ENCODE data around the gene CDKN2B-AS1. TPM values are rescaled to one million over a fixed set of nuclear protein-coding genes. Genes with fewer than 3 reads are reported as not detected.

The CDKN2B-AS1 gene
- total RNA-seq, 2 experiments from 2014 or later: 4.4 to 5.6 TPM

GRCh38 chr9:22100626-22101025, 106.0 kb downstream of the CDKN2B-AS1 start:
- CTCF ChIA-PET: no interaction called here
- Mint-ChIP-seq H3K4me3 (no peak overlapping the region), H3K27ac (no peak overlapping the region), H3K27me3 (peaks cover 40% of the 10 kb centered on the region), H3K36me3 (ENCODE audit: low read depth) (peaks cover 6% of the 10 kb centered on the region), H3K9me3 (no peaks in the 10 kb centered on the region), H3K4me1 (peaks cover 40% of the 10 kb centered on the region)
- POLR2A ChIA-PET: no interaction called here
- DNase-seq: no peak

GRCh38 chr9:22102146-22103053, 107.8 kb downstream of the CDKN2B-AS1 start:
- no peak for DNase-seq
- Mint-ChIP-seq H3K4me1 (peaks cover 37% of the 10 kb centered on the region), H3K36me3 (ENCODE audit: low read depth) (peaks cover 6% of the 10 kb centered on the region), H3K27ac (no peak overlapping the region), H3K9me3 (peaks cover under 1% of the 10 kb centered on the region), H3K4me3 (no peak overlapping the region), H3K27me3 (peaks cover 28% of the 10 kb centered on the region)
- ChIA-PET POLR2A (no interaction called here), CTCF (no interaction called here)

GRCh38 chr9:22103685-22104575, 109.3 kb downstream of the CDKN2B-AS1 start:
- Mint-ChIP-seq H3K27me3 (peaks cover 36% of the 10 kb centered on the region), H3K36me3 (ENCODE audit: low read depth) (peaks cover 3% of the 10 kb centered on the region), H3K9me3 (peaks cover 4% of the 10 kb centered on the region), H3K4me1 (peaks cover 34% of the 10 kb centered on the region), H3K27ac (no peak overlapping the region), H3K4me3 (no peak overlapping the region)
- CTCF ChIA-PET: interaction anchor here (1.6 kb wide), 1 partner anchor 16 kb away, joined by 4 read pairs; no protein-coding TSS in a partner anchor
- no peak for DNase-seq
- POLR2A ChIA-PET: no interaction called here

GRCh38 chr9:22105005-22105722, 110.6 kb downstream of the CDKN2B-AS1 start:
- POLR2A ChIA-PET: no interaction called here
- Mint-ChIP-seq H3K36me3 (ENCODE audit: low read depth) (peaks cover 2% of the 10 kb centered on the region), H3K9me3 (peaks cover 4% of the 10 kb centered on the region), H3K27ac (no peak overlapping the region), H3K4me3 (no peak overlapping the region), H3K4me1 (peaks cover 34% of the 10 kb centered on the region), H3K27me3 (peaks cover 37% of the 10 kb centered on the region)
- CTCF ChIA-PET: interaction anchor here (0.7 to 1.6 kb wide), 2 partner anchors 13 to 14 kb away, joined by 4 read pairs; no protein-coding TSS in a partner anchor
- no peak for DNase-seq

- ChIA-PET POLR2A (no interaction called here), CTCF (interaction anchor here (1.2 kb wide), 1 partner anchor 10 kb away, joined by 3 read pairs; no protein-coding TSS in a partner anchor)
- Mint-ChIP-seq H3K9me3 (peaks cover 4% of the 10 kb centered on the region), H3K4me3 (no peak overlapping the region), H3K4me1 (peaks cover 24% of the 10 kb centered on the region), H3K27me3 (peaks cover 36% of the 10 kb centered on the region), H3K27ac (no peak overlapping the region), H3K36me3 (ENCODE audit: low read depth) (no peaks in the 10 kb centered on the region)
- no peak for DNase-seq
Measured at GRCh38 chr9:22107202-22108045, 112.8 kb downstream of the CDKN2B-AS1 start.

DNA sequence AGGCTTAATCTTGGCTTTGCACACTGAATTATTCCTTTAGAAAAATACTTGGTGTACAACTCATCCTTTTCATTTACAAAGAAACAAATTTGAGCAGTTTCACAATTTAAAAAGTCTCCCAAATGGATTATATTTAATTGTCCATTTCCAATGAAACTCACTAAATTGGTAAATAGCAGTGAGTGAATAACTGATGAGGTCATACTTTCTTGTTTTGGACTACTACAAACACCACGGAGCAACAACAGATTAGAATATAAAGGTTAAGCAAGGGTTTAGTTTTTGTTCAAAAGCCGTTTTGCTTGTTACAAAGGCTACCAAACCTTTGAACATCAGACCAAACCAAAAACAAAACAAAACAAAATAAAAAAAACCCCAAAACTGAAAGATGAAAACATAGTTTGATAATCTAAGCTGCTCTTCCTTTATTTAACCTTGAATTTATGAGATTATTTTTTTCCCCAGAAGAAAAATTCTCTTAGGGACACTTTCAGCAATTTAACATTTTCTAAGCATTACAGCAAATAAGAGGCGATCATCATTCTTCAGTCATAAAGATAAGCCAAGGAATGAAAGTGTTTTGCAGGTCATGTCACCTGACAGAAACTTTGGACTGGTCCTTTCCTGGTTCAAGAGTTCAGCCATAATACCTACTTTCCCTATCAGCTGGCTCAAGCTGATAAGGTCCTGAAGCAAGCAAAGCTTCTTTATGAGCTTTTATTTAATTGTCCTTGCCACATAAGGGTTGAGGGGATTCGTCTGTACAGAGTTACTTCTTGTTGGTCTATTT, 114.2 kb downstream of the CDKN2B-AS1 start:
- peaks cover 18% of the 10 kb centered on the region for H3K4me1 Mint-ChIP-seq
- no peaks in the 10 kb centered on the region for H3K36me3 Mint-ChIP-seq (ENCODE audit: low read depth)
- no peak overlapping the region for H3K4me3 Mint-ChIP-seq
- peaks cover 46% of the 10 kb centered on the region for H3K27me3 Mint-ChIP-seq
- ChIA-PET POLR2A (no interaction called here), CTCF (interaction anchor here (0.9 to 1.3 kb wide), 2 partner anchors 11 to 783 kb away, joined by 3 read pairs; no protein-coding TSS in a partner anchor)
- H3K9me3 Mint-ChIP-seq: peaks cover 4% of the 10 kb centered on the region
- no peak overlapping the region for H3K27ac Mint-ChIP-seq
- no peak for DNase-seq

DNA sequence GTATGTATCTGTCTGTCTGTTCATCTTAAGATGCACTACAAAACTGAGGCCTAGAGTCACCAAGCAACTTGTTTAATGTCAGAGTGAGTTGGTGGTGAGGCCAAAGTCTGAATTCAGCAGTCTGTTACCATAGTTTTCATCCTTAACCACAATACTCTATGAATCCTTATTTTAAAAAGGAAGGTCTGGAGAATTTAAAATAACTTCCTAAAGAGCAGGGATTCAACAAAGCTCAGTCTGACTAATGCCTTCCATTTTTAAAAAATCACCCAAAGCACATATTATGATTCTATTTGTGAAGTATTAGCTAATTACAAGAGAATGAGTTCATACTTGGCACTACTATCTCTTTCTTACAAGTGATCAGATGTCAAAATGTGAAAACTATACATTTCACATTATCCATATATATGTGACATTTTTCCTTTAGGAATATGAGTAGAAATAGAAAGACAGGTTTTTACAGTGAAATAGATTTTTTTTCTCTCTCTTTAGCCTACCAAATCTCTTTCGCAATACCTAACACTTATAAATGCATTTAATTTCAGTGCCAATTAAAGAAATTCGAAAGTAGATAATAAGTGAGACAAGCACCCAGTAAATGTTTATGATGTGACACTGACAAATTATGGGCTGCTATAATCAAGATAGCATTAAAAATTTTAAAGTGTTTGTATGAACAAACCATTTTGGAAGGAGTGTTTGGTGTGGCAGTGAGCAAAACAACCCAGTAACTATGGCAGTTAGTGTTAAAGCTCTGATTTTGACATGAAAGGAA, 116.8 kb downstream of the CDKN2B-AS1 start:
- DNase-seq: no peak
- Mint-ChIP-seq H3K4me3 (no peak overlapping the region), H3K27me3 (peaks cover 61% of the 10 kb centered on the region), H3K4me1 (peaks cover 4% of the 10 kb centered on the region), H3K9me3 (peaks cover 4% of the 10 kb centered on the region), H3K27ac (no peak overlapping the region), H3K36me3 (ENCODE audit: low read depth) (no peaks in the 10 kb centered on the region)
- ChIA-PET POLR2A (no interaction called here), CTCF (interaction anchor here (2.0 kb wide), 1 partner anchor 8 kb away, joined by 5 read pairs; no protein-coding TSS in a partner anchor)

- DNase-seq: no peak
- POLR2A ChIA-PET: no interaction called here
- Mint-ChIP-seq H3K27ac (no peak overlapping the region), H3K4me3 (no peak overlapping the region), H3K4me1 (peaks cover 4% of the 10 kb centered on the region), H3K9me3 (peaks cover 4% of the 10 kb centered on the region), H3K36me3 (ENCODE audit: low read depth) (no peaks in the 10 kb centered on the region), H3K27me3 (peaks cover 65% of the 10 kb centered on the region)
- CTCF ChIA-PET: no interaction called here
Measured at GRCh38 chr9:22111954-22112247, 117.3 kb downstream of the CDKN2B-AS1 start.

GRCh38 chr9:22112870-22113821, 118.6 kb downstream of the CDKN2B-AS1 start:
- Mint-ChIP-seq H3K4me1 (peaks cover 4% of the 10 kb centered on the region), H3K4me3 (no peak overlapping the region), H3K9me3 (no peaks in the 10 kb centered on the region)

GRCh38 chr9:22114956-22115355, 120.4 kb downstream of the CDKN2B-AS1 start:
- POLR2A ChIA-PET: no interaction called here
- H3K4me1 Mint-ChIP-seq: peaks cover 18% of the 10 kb centered on the region
- no peaks in the 10 kb centered on the region for H3K9me3 Mint-ChIP-seq
- H3K27me3 Mint-ChIP-seq: peaks cover 51% of the 10 kb centered on the region
- no peak overlapping the region for H3K27ac Mint-ChIP-seq
- CTCF ChIA-PET: no interaction called here
- no peaks in the 10 kb centered on the region for H3K36me3 Mint-ChIP-seq (ENCODE audit: low read depth)
- DNase-seq: no peak
- no peak overlapping the region for H3K4me3 Mint-ChIP-seq

More at GRCh38 chr9:22112870-22113821, 118.6 kb downstream of the CDKN2B-AS1 start:
- H3K27me3 Mint-ChIP-seq: peaks cover 62% of the 10 kb centered on the region
- ChIA-PET CTCF (no interaction called here), POLR2A (no interaction called here)
- no peak overlapping the region for H3K27ac Mint-ChIP-seq
- DNase-seq: no peak
- no peaks in the 10 kb centered on the region for H3K36me3 Mint-ChIP-seq (ENCODE audit: low read depth)

All from activated CD4-positive, alpha-beta T cell treated with anti-CD3 and anti-CD28 coated beads, Interleukin-2, amount 10 ng/mL, durations not matched to agents 7 days and 5 days (primary cell).